H1 (cell line): ENCODE measurements around the gene CDC14B. TPM values are rescaled to one million over a fixed set of nuclear protein-coding genes. Genes with fewer than 3 reads are reported as not detected.

Experiments
- KDM1A ChIP-seq: fragments of 200-600, 300-600 bp; sonication (generic); IDR thresholded peaks from 2 replicates; pipeline ENCODE4 v1.7.1; 2016; ENCODE audit warnings: mild to moderate bottlenecking, low read length, borderline replicate concordance
- SIRT6 ChIP-seq: IDR thresholded peaks from one replicate; pipeline ENCODE4 v1.7.1; 2012; ENCODE audit warnings: low read length, inconsistent platforms
- polyA plus RNA-seq, 7 experiments: library from polyadenylated mRNA; depleted of rRNA in 3 of 7; stranded (reverse) in 5 of 7; unstranded in 2 of 7; fragments of >200 nt in 5 of 7; fragments of 200-250 nt in 2 of 7; gene quantifications; 1 replicate in 5 of 7; 2 replicates in 1 of 7; 4 replicates in 1 of 7; pipeline versions ENCODE4 v1.2.1 to v1.2.3, GENCODE V29; 2011 to 2013; ENCODE audit warnings: missing spikeins in 2 of 7, mixed read lengths in 2 of 7
- total RNA-seq: library from RNA; stranded (reverse); fragmentation: NEBNext Ultra II Directional; extraction: Animal tissue kit (Norgen Biotek cat#: 25700); gene quantifications from 2 replicates; pipeline ENCODE4 v1.2.1, GENCODE V29; 2021
- TF ChIP-seq, protein P1 (sequence below): IDR thresholded peaks from 2 replicates; pipeline ENCODE4 v1.6.1; 2012; ENCODE audit warnings: low read length, inconsistent platforms

Gene CDC14B
- total and polyA plus RNA-seq, 2 of the 8 experiments (the other 6 are each of a cell fraction or from before 2014, with no cell fraction given), result 17.2 to 44.6 TPM

DNA sequence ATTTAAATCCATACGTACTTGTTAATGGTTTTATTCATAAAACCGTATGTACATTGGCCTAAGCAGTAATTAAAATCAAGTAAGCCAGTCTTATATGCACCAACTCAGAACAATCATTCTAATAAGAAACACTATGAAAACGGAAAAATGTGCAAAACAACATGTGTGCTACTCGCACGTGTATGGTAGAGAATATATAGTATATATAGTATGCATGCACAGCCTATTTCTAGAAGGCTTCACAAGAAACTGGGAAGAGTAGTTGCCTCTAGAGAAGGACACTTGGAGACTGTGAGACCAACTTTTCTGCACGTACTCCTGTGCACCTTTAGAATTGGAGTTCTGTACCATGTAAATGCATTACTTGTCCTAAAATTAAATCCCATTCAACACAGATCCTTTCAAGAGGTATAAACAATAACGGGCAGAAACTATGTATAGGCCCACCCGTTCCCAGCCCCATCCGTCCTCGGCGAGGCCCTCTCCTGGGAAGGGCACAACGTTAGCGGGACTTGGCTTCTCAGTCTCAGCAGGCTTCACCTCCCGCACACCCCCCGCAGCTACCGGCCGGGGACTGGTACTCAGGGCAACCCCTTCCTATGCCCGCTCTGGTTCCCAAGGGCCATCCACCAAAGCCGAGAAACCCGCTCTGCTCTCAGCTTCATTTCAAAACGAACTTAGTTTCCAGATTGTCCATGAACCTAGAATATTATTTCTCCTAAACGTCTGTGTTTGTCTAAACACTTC, 2.0 kb downstream of the CDC14B start (continued):
- no peak for TF ChIP-seq KDM1A
- TF ChIP-seq, protein P1, sequence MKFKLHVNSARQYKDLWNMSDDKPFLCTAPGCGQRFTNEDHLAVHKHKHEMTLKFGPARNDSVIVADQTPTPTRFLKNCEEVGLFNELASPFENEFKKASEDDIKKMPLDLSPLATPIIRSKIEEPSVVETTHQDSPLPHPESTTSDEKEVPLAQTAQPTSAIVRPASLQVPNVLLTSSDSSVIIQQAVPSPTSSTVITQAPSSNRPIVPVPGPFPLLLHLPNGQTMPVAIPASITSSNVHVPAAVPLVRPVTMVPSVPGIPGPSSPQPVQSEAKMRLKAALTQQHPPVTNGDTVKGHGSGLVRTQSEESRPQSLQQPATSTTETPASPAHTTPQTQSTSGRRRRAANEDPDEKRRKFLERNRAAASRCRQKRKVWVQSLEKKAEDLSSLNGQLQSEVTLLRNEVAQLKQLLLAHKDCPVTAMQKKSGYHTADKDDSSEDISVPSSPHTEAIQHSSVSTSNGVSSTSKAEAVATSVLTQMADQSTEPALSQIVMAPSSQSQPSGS, result no peak
- no peak for TF ChIP-seq SIRT6
- TF ChIP-seq, all 59 proteins: peak for 0
